Head of caudate nucleus (tissue), 42 donors: ENCODE results near the gene PTPRG.
A peak's percentile ranks its signal among the peaks of the same experiment; 100 is the strongest.
"Not testable (repeated sequence)": the region's sequence is repeated elsewhere in the genome, so short reads cannot be mapped to it uniquely, and the experiment has no call there.

ENCODE experiments used
- DNase-seq, 42 donors: peaks; one replicate each; pipeline versions ENCODE4 v3.0.0 to v3.0.0-alpha.2; 2020 to 2021; ENCODE audit warnings: mixed read lengths in 7 of 42
- intact Hi-C: fragments of 100-400 bp; cut with DNase I; formaldehyde crosslinking; loops from one replicate; pipeline ENCODE4 v1.15.0; 2022

PTPRG gene

GRCh38 chr3:62022312-62022711, 460.9 kb downstream of the PTPRG start:
- DNase-seq, result no peak

GRCh38 chr3:62024882-62025281, 463.5 kb downstream of the PTPRG start:
- intact Hi-C loops, result no loop called here
- DNase-seq, result no peak

More at GRCh38 chr3:62022312-62022711, 460.9 kb downstream of the PTPRG start:
- intact Hi-C loops, result no loop called here

- DNase-seq, result no peak
These were observed 464.5 kb downstream of the PTPRG start for GRCh38 chr3:62025913-62026312.

GRCh38 chr3:62027241-62027640, 465.9 kb downstream of the PTPRG start:
- intact Hi-C loops, result no loop called here
- no peak for DNase-seq

More at GRCh38 chr3:62025913-62026312, 464.5 kb downstream of the PTPRG start:
- intact Hi-C loops, result no loop called here

- intact Hi-C loops, result no loop called here
- DNase-seq, result no peak
These were observed 466.4 kb downstream of the PTPRG start for GRCh38 chr3:62027796-62028195.

GRCh38 chr3:62028236-62028635, 466.9 kb downstream of the PTPRG start:
- intact Hi-C loops, result no loop called here
- DNase-seq, result no peak

GRCh38 chr3:62032738-62033137, 471.4 kb downstream of the PTPRG start:
- intact Hi-C loops, result no loop called here

GRCh38 chr3:62035402-62036057, 474.2 kb downstream of the PTPRG start:
- intact Hi-C loops, result no loop called here
- no peak for DNase-seq

More at GRCh38 chr3:62032738-62033137, 471.4 kb downstream of the PTPRG start:
- peak in 5 of 42 donors; percentile 12 to 48 (median 17) for DNase-seq

- intact Hi-C loops, result no loop called here
These were observed 475.4 kb downstream of the PTPRG start for GRCh38 chr3:62036726-62037125.

GRCh38 chr3:62038798-62039197, 477.4 kb downstream of the PTPRG start:
- DNase-seq, intact Hi-C loops: not testable (repeated sequence)

More at GRCh38 chr3:62036726-62037125, 475.4 kb downstream of the PTPRG start:
- no peak for DNase-seq

- no peak for DNase-seq
- intact Hi-C loops, result no loop called here
These were observed 478.2 kb downstream of the PTPRG start for GRCh38 chr3:62039586-62039985.

- intact Hi-C loops, result no loop called here
- DNase-seq, result no peak
These were observed 480.3 kb downstream of the PTPRG start for GRCh38 chr3:62041681-62042080.

- no peak for DNase-seq
- intact Hi-C loops, result no loop called here
These were observed 483.6 kb downstream of the PTPRG start for GRCh38 chr3:62044874-62045411.

- no peak for DNase-seq
- intact Hi-C loops, result no loop called here
These were observed 485.0 kb downstream of the PTPRG start for GRCh38 chr3:62046326-62046725.

GRCh38 chr3:62048577-62048976, 487.2 kb downstream of the PTPRG start:
- intact Hi-C loops, result no loop called here
- no peak for DNase-seq

GRCh38 chr3:62049033-62049432, 487.7 kb downstream of the PTPRG start:
- intact Hi-C loops, result no loop called here
- no peak for DNase-seq

- DNase-seq, result peak in 23 of 42 donors; percentile 5 to 63 (median 28)
These were observed 490.1 kb downstream of the PTPRG start for GRCh38 chr3:62051506-62051905.

GRCh38 chr3:62052331-62052730, 491.0 kb downstream of the PTPRG start:
- no peak for DNase-seq
- intact Hi-C loops, result no loop called here

More at GRCh38 chr3:62051506-62051905, 490.1 kb downstream of the PTPRG start:
- intact Hi-C loops, result no loop called here

GRCh38 chr3:62056658-62057057, 495.3 kb downstream of the PTPRG start:
- no peak for DNase-seq

GRCh38 chr3:62057339-62058047, 496.1 kb downstream of the PTPRG start:
- intact Hi-C loops, result no loop called here
- no peak for DNase-seq

More at GRCh38 chr3:62056658-62057057, 495.3 kb downstream of the PTPRG start:
- intact Hi-C loops, result no loop called here
